Right lung (tissue), 5 donors: Measurements from ENCODE around the gene LDAH. TPM values are rescaled to one million over a fixed set of nuclear protein-coding genes. Genes with fewer than 3 reads are reported as not detected.
"Not testable (repeated sequence)": the region's sequence is repeated elsewhere in the genome, so short reads cannot be mapped to it uniquely, and the experiment has no call there.

ENCODE experiments used
- DNase-seq, 2 donors: peaks; one replicate each; pipeline ENCODE4 v3.0.0-alpha.2; 2013
- polyA plus RNA-seq, 5 donors: library from polyadenylated mRNA; unstranded; fragments of 120-200 nt; gene quantifications; one replicate each; pipeline versions ENCODE4 v1.2.1 to v1.2.3, GENCODE V29; 2013; ENCODE audit warnings: inconsistent platforms in 1 of 5, low replicate concordance in 1 of 5; ENCODE audit not compliant: insufficient read length in 5 of 5, insufficient read depth in 1 of 5

LDAH gene
- polyA plus RNA-seq, 5 donors = 17.9 to 27.3 (median 25.0) TPM

DNA sequence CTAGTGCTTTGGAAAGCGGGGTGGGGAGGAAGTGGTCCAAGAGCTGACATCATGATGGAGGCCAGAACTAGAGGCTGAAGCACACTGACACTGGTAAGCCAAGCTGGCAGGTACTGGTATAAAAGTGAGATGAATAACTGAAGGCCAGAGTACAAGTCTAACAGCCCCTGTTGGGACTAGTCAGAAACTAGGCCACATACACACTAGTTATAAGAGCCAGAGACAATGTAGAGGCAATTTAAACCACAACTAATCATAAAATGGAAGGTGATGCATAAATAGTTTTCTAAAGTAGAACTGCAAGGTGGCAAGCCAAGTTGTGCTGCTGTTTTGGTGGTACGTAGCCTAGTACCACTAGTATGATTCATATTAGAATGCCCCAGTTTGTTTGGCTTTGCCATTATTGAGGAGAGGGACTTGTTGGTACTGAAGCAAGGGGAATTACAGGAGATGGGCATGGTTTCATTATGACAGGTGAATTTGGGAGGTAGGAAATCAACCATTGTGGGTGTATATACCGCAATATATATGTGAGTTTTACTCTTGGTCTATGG lies 98.3 kb downstream of the LDAH start:
- no peak for DNase-seq

DNA sequence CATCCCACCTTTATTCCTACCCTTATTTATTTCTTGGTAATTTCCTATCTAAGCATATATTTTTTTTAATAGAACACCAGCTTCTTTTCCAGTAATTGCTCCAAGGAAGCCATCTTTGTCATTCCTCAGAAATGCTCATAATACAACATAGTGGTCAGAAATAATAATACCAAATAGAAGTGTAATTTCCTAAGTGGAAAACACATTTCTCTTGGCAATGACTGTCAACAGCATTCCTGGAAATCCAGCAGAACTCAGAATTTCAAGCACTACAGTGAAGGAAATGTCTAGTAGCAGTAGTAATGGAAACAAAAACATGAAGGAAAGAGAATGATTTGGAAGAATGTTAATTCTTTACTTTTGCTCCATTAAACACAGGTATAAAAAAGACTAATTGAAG lies 99.4 kb downstream of the LDAH start:
- no peak for DNase-seq

DNA sequence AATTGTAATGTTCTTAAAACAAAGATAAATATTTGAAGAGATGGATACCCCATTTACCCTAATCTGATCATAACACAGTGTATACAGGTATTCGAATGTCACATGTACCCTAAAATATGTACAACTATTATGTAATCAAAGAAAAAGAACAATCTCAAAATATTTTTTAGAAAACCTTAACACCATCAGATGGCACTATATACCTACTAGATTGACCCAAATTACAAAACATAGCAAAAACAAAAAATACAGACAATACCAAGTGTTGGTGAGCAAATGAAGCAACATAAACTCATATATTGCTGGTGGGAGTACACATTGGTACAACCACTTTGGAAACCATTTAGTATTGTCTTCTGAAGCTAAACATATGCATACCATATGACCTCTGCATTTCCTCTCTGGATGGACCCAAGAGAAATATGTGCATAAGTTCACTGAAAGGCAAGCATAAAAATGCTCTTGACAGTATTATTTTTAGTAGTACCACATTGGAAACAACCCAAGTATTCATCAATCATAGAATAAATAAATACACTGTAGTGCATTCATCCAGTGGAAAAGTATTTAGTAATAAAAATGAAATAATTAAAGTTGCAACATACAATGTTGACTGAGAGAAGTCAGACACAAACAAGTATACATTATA lies 100.2 kb downstream of the LDAH start:
- no peak for DNase-seq

DNA sequence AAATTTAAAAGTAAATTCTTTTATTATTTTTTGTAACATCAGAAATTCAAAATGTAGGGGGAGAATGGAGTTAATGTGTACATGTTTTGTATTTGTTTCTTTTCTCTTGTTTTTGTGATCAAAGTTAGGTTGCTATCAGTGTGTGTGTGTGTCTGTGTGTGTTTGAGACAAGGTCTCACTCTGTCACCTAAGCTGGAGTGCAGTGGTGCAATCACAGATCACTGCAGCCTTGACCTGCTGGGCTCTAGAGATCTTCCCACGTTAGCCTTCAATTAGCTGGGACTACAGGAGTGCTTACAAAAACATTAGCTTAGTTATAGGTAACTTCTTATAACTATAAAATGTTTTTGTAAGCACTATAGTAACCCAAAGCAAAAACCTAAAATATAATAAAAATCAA lies 105.3 kb downstream of the LDAH start:
- DNase-seq = no peak

DNA sequence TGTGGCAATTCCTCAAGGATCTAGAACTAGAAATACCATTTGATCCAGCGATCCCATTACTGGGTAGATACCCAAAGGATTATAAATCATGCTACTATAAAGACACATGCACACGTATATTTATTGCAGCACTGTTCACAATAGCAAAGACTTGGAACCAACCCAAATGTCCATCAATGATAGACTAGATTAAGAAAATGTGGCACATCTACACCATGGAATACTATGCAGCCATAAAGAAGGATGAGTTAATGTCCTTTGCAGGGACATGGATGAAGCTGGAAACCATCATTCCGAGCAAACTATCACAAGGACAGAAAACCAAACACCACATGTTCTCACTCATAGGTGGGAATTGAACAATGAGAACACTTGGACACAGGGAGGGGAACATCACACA lies 106.7 kb downstream of the LDAH start:
- DNase-seq = not testable (repeated sequence)

DNA sequence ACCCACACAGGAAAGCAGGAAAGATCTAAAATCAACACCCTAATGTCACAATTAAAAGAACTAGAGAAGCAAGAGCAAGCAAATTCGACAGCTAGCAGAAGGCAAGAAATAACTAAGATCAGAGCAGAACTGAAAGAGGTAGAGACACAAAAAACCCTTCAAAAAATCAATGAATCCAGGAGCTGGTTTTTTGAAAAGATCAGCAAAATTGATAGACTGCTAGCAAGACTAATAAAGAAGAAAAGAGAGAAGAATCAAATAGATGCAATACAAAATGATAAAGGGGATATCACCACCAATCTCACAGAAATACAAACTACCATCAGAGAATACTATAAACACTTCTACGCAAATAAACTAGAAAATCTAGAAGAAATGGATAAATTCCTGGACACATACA lies 108.5 kb downstream of the LDAH start:
- not testable (repeated sequence) for DNase-seq

DNA sequence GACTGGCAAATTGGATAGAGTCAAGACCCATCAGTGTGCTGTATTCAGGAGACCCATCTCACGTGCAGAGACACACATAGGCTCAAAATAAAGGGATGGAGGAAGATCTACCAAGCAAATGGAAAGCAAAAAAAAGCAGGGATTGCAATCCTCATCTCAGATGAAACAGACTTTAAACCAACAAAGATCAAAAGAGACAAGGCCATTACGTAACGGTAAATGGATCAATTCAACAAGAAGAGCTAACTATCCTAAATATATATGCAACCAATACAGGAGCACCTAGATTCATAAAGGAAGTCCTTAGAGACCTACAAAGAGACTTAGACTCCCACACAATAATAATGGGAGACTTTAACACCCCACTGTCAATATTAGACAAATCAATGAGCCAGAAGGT lies 109.3 kb downstream of the LDAH start:
- not testable (repeated sequence) for DNase-seq

DNA sequence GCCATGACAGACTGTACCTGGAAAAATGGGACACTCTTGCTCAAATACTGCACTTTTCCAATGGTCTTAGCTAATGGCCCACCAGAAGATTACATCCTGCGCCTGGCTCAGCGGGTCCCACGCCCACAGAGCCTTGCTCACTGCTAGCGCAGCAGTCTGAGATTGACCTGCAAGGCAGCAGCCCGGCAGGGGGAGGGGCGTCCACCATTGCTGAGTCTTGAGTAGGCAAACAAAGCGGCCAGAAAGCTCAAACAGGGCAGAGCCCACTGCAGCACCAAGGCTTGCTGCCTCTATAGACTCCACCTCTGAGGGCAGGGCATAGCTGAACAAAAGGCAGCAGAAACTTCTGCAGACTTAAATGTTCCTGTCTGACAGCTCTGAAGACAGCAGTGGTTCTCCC lies 111.3 kb downstream of the LDAH start:
- DNase-seq = not testable (repeated sequence)

DNA sequence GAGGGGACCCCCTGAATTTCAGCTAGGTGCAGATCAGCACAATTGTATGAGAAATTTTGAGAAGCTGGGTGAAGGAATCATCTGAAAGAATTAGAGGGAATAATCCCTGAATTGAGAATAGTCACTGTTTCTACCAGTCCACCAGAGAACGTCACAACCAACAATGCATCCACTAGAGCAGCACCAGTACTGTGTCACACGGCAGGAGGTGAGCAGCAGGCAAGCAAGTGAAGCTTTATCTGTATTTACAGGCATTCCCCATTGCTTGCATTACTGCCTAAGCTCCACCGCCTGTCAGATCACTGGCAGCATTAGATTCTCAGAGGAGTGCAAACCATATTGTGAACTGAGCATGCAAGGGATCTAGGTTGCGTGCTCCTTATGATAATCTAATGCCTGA lies 115.3 kb downstream of the LDAH start:
- DNase-seq = no peak

DNA sequence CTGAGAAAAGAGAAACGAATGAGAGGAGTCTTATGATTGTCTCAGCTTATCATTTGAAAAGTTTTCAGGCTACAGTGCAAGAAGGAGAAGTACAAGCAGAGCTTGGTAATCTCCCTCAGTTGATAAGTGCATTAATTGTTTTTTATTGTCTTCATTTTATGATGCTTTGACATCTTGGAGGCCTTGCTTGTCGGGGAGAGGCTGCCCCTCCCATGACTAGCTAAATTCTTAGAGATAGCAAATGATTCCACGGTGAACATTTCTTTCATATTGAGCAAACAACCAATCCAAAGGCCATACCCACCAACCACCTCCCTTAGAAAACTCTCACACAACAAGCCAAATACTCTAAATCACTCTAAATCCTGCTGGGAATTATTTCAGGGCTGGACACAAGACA lies 116.1 kb downstream of the LDAH start:
- DNase-seq = no peak

DNA sequence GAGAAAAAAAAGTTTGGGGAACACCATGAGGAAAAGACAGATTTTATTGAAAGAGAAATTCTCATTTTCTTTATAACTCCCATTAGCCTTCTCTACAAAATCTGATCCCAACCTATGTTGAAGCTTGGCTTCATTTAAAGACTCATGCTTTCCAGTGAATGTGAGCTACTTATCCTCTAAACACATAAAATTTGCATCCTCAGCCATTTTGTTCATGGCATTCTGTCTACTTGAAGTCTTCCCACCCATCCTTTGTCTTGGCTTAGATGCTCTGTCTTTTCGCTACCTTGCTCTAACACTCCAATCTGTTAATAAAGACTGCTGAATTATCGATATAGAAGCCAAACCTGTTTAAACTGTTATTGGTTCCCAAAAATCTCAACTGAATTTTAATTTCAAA lies 116.7 kb downstream of the LDAH start:
- no peak for DNase-seq

DNA sequence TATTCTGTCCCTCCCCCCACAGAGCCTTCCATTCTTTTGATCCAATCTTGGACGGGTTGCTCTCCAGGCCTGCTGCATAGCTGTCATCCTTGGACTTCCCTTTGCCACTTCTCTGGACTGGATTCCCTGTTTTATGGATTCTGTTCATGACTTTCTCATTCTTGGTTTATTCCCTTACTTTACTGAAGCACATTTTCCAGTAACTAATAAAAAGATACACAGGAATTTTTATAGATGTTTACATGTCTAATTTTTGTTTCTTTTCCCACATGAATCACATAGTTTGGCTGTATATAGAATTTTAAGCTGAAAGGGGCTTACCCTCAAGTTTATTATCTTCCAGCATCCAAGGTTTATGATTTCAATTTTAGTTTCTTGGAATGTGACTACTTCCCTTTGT lies 118.0 kb downstream of the LDAH start:
- no peak for DNase-seq

DNA sequence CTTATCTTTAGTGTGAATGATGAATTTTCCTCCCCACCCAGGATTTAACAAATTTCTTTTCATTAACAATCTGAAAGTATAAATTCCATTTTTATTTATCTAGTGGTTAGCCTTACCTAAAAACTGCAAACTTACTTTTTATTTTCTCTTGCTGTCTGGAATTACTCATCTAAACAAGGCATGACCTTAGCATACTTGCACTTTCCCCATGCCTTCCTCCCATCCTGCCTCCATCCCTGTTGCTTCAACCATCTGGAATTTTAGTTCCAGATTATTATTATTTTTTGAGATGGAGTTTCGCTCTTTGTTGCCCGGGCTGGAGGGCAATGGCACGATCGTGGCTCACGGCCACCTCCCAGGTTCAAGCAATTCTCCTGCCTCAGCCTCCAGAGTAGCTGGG lies 120.3 kb downstream of the LDAH start:
- no peak for DNase-seq

DNA sequence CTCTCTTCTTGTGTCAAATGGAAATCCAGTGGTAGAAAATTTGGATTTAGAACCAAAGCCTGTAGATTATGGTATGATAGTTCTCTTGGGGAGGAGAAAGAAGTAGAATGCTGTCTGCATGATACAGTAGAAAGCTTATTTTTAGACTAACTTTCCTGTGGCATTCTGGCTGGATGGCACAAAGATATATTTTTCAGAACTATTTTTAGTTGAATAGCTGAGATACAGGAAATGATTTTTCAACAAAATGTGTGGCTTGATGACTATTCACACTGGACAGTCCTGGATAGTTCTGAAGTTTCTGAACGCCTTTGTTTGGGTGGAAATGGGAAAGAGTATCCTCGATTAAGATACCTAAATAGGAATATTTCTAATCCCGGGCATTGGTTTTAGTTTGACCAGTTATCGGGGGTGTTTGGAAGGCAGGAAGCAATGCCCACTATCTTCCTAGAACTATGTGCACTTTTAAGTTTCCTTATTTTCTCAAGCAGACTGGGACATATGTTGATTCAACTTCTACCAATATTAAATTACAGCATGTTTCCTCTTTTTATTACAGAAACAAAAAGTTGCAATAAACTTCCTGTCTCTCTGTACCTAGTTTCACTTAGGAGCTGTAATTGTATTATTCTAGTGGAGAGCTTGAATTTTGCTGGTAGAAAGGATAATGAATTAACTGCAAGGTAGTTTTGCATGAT lies 123.8 kb downstream of the LDAH start:
- DNase-seq = no peak

DNA sequence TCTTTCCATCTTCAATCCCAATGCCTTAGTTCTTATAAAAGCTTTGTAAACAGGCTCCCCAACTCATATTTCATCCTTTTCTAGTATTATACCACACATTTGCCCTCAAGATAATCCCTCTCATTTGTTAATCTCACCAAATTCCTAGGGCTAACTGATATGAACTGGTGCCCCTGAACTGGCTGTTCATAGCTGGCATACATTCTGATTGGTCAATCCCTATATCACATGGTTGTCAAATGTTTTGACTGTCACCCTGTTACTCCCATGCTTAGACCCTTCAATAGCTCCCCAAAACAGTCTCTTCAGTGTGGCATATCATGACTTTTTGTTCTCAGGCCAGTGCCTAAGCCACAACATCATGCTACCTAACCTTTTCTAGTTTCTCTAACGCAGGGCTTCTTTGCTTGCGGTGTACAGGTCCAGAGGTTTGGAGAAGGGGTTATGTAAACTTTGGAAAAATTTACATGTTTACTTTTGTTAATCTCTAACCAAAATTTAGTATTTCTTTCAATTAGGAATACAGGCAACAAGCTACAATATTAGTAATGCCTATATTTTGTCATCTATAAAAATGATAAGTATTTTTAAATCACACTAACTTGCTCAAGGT lies 125.5 kb downstream of the LDAH start:
- no peak for DNase-seq

DNA sequence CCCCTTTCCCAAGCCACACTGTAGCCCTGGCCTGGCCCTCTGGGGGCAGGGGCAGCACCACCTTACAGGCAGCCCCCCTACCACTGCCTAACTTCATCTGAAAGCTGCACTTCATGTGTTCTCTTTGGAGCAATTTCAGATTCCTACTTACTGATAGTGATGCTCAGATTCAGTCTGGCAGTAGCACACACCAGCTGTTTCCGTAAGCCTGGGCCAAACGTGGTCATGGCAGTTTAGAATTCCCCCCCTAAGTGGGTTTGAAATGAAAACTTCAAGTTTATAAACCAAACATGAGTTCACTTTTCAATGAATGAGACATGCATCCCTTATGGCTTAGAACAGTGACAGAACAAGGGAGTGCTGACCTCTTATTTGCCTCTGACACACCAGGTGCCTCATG lies 126.5 kb downstream of the LDAH start:
- DNase-seq = no peak

DNA sequence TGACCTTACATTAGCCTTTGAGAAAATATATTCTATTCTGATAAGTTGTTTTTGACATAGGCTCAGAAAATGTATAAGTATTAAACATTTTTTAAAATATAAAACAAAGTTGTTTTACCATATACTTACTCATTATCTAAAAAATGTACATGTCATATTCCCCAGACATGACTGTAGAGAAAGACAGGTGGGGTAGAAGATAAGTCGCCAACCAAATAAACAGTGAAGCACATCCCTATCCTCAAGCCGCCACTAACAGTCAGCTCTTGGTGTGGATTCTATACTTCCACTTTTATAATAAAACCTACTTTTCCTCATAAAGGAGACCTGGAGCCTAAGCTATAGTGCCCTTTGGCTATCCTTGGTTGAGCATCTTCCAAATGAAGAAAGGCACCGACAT lies 129.6 kb downstream of the LDAH start:
- DNase-seq = no peak

DNA sequence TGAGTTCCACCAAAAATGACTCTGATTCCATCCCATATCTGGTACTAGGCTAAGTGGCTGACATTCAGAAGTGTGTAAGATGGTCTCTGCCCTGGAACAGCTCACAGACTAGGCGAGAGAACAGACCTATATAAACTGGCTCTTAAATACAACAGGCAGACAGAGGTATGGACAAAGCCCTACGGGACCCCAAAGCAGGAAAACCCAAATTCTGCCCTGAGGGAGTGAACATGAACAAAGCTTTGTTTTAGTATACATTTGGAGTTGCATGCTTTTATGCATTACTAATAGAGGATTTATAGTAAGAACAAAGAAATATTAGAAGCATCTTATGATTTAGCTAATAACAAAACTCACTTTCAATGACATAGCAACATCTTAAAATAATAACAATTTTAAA lies 130.8 kb downstream of the LDAH start:
- DNase-seq = no peak

DNA sequence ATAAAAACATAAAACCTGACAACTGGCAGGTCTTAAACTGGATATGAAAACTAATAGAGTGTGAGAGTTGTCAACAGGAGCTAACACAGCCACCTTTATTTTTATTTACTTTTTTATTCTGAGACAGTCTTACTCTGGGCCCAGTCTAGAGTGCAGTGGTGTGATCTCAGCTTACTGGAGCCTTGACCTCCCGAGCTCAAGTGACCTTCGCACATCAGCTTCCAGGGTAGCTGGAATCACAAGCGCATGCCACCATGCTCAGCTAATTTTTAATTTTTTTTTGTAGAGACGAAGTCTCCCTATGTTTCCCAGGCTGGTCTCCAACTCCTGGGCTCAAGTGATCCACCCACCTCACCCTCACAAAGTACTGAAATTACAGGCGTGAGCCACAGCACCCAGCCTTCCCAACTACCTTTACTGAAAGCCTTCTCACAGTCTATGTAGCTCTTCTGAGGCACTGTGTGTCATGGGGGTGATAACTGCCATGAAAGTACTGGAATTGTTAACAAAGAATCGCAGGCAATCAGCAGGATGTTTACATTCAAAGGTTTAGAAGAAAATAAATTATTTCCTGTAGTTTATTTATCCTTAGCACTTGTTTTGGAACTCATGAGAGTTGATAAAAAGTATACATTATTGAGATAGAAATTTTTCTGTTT lies 131.7 kb downstream of the LDAH start:
- no peak for DNase-seq

DNA sequence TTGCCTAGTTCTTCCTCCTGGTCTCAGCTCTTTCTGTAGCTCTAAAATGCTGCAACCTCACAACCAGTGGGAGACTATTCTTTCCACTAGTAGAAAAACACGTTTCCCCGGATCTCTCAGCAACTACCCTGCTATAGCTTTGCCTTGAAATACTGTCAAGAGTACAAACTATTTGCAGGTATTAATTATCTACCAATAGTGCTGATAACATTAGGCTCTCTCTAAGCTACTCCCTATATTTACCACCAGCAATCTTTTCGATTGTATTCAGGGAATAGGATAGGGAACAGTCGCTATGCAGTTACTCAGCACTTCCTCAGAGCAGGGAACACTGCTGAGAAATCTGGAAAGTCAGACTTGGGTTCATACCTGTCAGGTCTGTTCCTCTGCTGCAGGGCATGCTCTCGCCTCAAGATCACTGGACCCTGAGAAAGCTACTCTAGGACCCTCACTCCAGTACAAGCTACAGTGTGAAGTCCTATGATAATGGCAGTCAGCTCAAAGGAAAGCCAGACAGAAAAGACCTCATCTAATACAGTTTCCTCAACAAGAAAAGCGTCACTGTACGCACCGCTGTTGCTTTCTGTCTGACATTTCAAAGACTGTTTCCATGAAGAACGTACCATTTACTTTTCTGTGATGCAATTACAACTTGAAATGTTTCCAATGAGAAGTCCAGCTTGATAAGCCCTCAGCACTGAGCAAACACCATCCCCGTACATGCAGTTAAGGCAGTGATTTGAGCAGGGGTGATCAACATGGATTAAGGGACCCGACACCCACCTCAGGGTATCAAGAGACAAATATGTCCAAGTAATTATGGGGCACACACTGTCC lies 133.3 kb downstream of the LDAH start:
- no peak for DNase-seq

DNA sequence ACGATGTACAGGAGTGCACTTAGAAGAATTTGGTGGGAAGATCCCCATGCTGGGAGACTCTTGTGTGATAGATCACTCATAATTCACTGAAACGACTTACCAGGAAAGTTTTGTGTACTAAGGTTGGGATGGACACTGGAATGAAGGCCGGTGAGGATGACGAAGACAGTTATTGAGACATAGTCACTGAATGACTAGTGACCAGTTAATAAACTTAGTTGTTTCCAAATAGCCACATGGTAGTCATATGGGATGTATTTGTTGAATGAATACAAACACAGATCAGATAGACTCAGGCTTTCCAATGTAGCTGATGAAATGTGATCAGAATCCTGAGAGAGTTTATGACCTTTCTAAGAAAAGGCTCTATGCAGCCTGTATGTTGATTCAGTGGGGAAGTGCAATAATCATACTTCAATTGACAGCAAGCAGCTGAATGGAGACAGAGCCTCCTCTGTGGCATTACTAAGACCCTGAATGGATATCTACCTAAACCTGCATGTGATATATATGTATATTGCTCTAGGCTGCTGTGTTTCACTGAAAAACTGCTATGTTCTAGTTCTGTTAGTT lies 135.6 kb downstream of the LDAH start:
- no peak for DNase-seq
